AG04449 (cell line): Measurements from ENCODE around the gene TNP1.

Experiments used
- CTCF ChIA-PET: fragments of 350-600 bp; formaldehyde crosslinking; extraction: SDS; loops from one replicate; lab custom pipeline; 2021; ENCODE audit warnings: antibody characterized with exemption; lab: Yijun Ruan, JAX
- POLR2A ChIA-PET: fragments of 400-600, 350-600 bp; formaldehyde crosslinking; extraction: SDS; loops from one replicate; lab custom pipeline; 2020; ENCODE audit warnings: antibody characterized with exemption, inconsistent platforms; lab: Yijun Ruan, JAX
- DNase-seq: peaks from one replicate; pipeline ENCODE4 v3.0.0-alpha.2; 2010; ENCODE audit warnings: low read depth, low spot score
- H3K4me3 ChIP-seq: 2 replicates; pipeline ENCODE4 v1.5.1; 2011; ENCODE audit warnings: low read depth, mild to moderate bottlenecking, control low read depth, low read length
- TF ChIP-seq, protein P1 (sequence below): IDR thresholded peaks from one replicate; pipeline ENCODE4 v1.5.1; 2011; ENCODE audit warnings: mild to moderate bottlenecking, moderate library complexity, low read length, control low read depth, inconsistent platforms; ENCODE audit not compliant: insufficient read depth; ENCODE audit errors: missing control alignments

The TNP1 gene

GRCh38 chr2:216901273-216901672, 41.4 kb upstream of the TNP1 start:
- CTCF ChIA-PET = no interaction called here
- POLR2A ChIA-PET = no interaction called here
- TF ChIP-seq, protein P1, sequence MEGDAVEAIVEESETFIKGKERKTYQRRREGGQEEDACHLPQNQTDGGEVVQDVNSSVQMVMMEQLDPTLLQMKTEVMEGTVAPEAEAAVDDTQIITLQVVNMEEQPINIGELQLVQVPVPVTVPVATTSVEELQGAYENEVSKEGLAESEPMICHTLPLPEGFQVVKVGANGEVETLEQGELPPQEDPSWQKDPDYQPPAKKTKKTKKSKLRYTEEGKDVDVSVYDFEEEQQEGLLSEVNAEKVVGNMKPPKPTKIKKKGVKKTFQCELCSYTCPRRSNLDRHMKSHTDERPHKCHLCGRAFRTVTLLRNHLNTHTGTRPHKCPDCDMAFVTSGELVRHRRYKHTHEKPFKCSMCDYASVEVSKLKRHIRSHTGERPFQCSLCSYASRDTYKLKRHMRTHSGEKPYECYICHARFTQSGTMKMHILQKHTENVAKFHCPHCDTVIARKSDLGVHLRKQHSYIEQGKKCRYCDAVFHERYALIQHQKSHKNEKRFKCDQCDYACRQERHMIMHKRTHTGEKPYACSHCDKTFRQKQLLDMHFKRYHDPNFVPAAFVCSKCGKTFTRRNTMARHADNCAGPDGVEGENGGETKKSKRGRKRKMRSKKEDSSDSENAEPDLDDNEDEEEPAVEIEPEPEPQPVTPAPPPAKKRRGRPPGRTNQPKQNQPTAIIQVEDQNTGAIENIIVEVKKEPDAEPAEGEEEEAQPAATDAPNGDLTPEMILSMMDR = no peak
- H3K4me3 ChIP-seq = no peak overlapping the region
- no peak for DNase-seq

DNA sequence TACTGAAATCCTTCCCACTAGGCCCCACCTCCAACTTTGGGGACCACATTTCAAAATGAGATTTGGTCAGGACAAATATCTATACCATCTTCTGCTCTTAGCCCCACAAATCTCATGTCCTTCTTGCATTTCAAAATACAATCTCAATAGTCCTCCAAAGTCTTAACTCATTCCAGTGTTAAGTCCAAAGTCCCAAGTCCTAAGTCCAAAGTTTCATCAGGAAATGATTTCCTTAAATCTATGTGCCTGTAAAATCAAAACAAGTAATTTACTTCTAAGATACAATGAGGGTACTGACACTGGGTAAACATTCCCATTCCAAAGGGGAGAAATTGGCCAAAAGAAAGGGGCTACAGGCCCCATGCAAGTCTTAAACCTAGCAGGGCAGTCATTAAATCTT, 40.5 kb upstream of the TNP1 start:
- TF ChIP-seq, protein P1 = no peak
- no peak overlapping the region for H3K4me3 ChIP-seq
- POLR2A ChIA-PET = no interaction called here
- CTCF ChIA-PET = no interaction called here
- DNase-seq = no peak

DNA sequence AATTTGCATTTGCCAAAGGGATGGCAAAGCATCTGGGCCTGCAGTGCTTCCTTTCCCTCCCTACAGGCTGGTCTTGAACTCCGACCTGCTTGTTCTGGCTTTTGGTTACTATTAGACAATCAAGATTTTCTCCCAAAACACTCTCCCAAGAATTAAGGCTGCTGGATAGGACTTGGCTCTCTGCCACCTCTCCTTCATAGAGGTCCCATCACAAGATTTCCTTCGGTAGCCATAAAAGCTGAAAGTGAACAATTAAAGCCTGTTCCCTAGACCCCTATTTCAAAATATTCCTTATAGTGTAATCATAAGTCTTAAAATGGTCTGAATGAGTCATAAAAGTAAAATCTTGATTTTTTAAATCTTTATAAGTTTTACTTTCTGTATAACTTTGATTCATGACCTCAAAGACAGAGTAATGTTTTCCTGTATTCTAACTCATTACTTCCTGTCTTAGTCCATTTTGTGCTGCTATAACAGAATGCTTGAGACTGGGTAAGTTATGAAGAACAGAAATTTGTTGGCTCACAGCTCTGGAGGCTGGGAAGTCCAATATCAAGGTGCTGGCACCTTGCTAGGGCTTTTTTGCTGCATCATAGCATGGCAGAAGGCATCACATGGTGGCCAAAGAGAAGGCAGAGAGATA, 37.8 kb upstream of the TNP1 start:
- H3K4me3 ChIP-seq = no peak overlapping the region
- ChIA-PET POLR2A (no interaction called here), CTCF (no interaction called here)
- DNase-seq = no peak
- TF ChIP-seq, protein P1 = no peak

GRCh38 chr2:216890138-216890537, 30.3 kb upstream of the TNP1 start:
- CTCF ChIA-PET = no interaction called here
- no peak for DNase-seq
- no peak overlapping the region for H3K4me3 ChIP-seq
- POLR2A ChIA-PET = no interaction called here
- TF ChIP-seq, protein P1 = no peak

DNA sequence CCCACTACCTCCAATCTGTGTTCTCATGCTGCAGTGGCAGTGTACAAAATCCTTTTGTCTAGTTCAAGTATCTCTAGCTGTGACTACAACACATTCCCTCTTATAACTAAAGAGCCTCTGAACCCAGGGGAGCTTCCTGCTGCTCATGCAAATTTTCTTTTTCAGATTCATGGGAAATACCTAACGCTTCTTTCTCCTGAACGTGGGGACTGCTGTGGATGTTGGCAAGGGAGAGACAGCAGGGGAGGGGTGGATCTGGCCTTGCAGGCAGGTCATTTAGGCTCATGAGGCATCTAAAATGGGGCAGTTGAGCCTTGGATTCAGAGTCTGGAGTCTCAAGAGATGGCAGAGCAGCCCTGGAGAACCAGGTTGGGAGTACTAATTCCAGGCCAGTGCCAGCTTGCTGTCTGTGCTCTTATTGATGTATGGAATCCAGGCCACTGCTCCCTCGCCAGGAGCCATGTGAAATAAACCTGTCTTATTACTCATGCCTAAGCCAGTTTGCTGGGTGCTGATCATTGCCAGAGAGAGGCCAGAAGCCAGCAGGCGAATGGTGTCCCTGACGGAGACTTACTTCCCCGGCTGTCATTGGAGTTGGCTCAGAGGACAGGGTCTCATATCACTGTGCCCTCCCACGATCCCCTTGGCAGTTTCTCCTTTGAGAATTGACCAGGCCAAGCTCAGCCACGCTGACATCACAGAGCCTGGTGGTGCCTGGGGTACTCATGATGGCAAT, 29.2 kb upstream of the TNP1 start:
- TF ChIP-seq, protein P1 = no peak
- H3K4me3 ChIP-seq = no peak overlapping the region
- DNase-seq = no peak
- ChIA-PET CTCF (interaction anchor here (0.8 kb wide), 1 partner anchor 824 kb away, joined by 3 read pairs; no protein-coding TSS in a partner anchor), POLR2A (no interaction called here)

GRCh38 chr2:216888081-216888480, 28.2 kb upstream of the TNP1 start:
- no peak for DNase-seq
- CTCF ChIA-PET = interaction anchor here (0.8 kb wide), 1 partner anchor 825 kb away, joined by 3 read pairs; no protein-coding TSS in a partner anchor
- POLR2A ChIA-PET = no interaction called here
- no peak overlapping the region for H3K4me3 ChIP-seq
- TF ChIP-seq, protein P1 = no peak
